Ectodermal cell (in vitro differentiated cells): ENCODE results near the gene NAA25. TPM values are rescaled to one million over a fixed set of nuclear protein-coding genes. Genes with fewer than 3 reads are reported as not detected.

Source experiments
- H3K27ac ChIP-seq: 2 replicates; pipeline ENCODE4 v1.7.0; 2013; ENCODE audit warnings: mild to moderate bottlenecking, low read depth, low read length; ENCODE audit not compliant: insufficient read depth, poor library complexity, severe bottlenecking
- H3K27me3 ChIP-seq: 2 replicates; pipeline ENCODE4 v1.7.0; 2013; ENCODE audit warnings: mild to moderate bottlenecking, low read length; ENCODE audit not compliant: insufficient read depth, control insufficient read depth, poor library complexity, severe bottlenecking
- H3K36me3 ChIP-seq: one replicate; pipeline ENCODE4 v1.7.0; 2013; ENCODE audit warnings: low read length; ENCODE audit not compliant: control insufficient read depth, insufficient read depth
- H3K4me1 ChIP-seq: one replicate; pipeline ENCODE4 v1.7.0; 2013; ENCODE audit warnings: low read length; ENCODE audit not compliant: control insufficient read depth, insufficient read depth
- H3K4me3 ChIP-seq: 2 replicates; pipeline ENCODE4 v1.7.0; 2013; ENCODE audit warnings: low read depth, low read length, control low read depth; ENCODE audit not compliant: insufficient read depth
- H3K9me3 ChIP-seq: 2 replicates; pipeline ENCODE4 v1.7.0; 2013; ENCODE audit warnings: mild to moderate bottlenecking, low read length, moderate library complexity; ENCODE audit not compliant: control insufficient read depth
- WGBS, 2 experiments: methylation state at CpG; one replicate each; pipeline ENCODE4 v1.1.7; 2013; ENCODE audit warnings: missing lambda C conversion rate in 2 of 2; 5-methylcytosine and 5-hydroxymethylcytosine counted together
- polyA plus RNA-seq, 4 experiments: library from polyadenylated mRNA; stranded (reverse); fragments of 50-300 nt; gene quantifications; one replicate each; pipeline ENCODE4 v1.2.3, GENCODE V29; 2013

The NAA25 gene
- 24.9 TPM for polyA plus RNA-seq (2013, experiment 1 of 4)
- 27.0 TPM for polyA plus RNA-seq (2013, experiment 2 of 4)
- polyA plus RNA-seq (2013, experiment 3 of 4), result 19.6 TPM
- 19.3 TPM for polyA plus RNA-seq (2013, experiment 4 of 4)

DNA sequence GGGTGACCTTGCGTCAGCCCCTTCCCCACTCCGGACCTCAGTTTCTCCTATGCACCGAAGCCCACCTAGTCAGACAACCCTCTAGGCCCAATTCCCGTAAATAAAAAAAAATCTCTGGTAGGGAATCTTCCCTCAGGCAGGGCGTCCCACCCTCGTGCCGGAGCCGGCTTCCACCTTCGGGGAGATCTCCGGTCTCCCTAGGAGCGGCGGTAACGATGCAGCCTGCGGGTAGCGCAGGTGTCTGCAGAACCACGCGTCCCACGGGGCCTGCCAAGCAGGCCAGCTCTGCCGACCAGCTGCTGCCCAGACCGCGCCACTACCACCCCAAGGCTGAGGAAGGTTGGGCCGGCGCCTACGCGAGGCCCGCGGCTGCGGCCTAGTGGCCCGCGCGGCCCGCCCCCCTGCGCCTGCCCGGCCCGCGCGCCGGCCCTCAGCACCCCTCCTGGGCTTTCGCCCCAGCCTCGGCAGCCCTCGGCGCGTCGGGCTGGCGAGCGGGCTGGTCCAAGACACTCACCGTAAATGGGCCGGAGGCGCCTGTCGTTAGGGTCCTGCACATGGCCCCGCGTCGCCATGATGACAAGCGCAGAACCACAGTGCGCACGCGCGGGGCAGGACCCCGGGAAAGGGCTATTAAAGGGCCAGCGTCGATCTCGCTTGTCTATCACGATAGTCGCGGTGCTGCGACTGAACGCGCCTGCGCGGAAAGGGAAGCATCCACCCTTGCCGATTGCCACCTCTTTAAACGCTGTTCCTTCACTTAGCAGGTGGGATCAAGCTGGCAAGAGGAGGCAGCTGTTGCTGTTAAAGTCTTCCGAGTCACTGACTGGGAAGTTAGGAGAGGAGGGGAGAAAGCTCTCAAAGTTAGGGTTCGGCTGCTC lies at the start of gene NAA25:
TSS of gene NAA25 (minus strand) at position 582 of the 878 bp plus-strand sequence. CDS start at position 572, 10 bp downstream.
- no peaks in the 10 kb centered on the region for H3K36me3 ChIP-seq
- 0% methylated on average over 74 of the region's 74 CpGs for WGBS, 2 experiments

GRCh38 chr12:112153893-112154219 lies 45.3 kb upstream of the NAA25 start:
- Histone ChIP-seq H3K9me3 (no peaks in the 10 kb centered on the region), H3K4me1 (no peaks in the 10 kb centered on the region), H3K36me3 (peaks cover 36% of the 10 kb centered on the region), H3K27ac (no peak overlapping the region), H3K4me3 (no peak overlapping the region), H3K27me3 (no peaks in the 10 kb centered on the region)
- WGBS, 2 experiments, result 94 to 95% methylated on average over 7 to 8 of the region's 8 CpGs

More for the DNA sequence above, at the start of gene NAA25:
- Histone ChIP-seq H3K4me1 (peaks cover 7% of the 10 kb centered on the region), H3K27me3 (no peaks in the 10 kb centered on the region), H3K4me3 (peak within 1 kb of the TSS; percentile 50), H3K9me3 (no peaks in the 10 kb centered on the region), H3K27ac (peak within 1 kb of the TSS; percentile 89)

GRCh38 chr12:112153181-112153892 lies 44.8 kb upstream of the NAA25 start:
- H3K4me3 ChIP-seq, result no peak overlapping the region
- WGBS, 2 experiments, result 95 to 99% methylated on average over 11 of the region's 11 CpGs
- H3K27ac ChIP-seq, result no peak overlapping the region
- H3K9me3 ChIP-seq, result no peaks in the 10 kb centered on the region
- H3K36me3 ChIP-seq, result peaks cover 37% of the 10 kb centered on the region
- no peaks in the 10 kb centered on the region for H3K4me1 ChIP-seq
- no peaks in the 10 kb centered on the region for H3K27me3 ChIP-seq

DNA sequence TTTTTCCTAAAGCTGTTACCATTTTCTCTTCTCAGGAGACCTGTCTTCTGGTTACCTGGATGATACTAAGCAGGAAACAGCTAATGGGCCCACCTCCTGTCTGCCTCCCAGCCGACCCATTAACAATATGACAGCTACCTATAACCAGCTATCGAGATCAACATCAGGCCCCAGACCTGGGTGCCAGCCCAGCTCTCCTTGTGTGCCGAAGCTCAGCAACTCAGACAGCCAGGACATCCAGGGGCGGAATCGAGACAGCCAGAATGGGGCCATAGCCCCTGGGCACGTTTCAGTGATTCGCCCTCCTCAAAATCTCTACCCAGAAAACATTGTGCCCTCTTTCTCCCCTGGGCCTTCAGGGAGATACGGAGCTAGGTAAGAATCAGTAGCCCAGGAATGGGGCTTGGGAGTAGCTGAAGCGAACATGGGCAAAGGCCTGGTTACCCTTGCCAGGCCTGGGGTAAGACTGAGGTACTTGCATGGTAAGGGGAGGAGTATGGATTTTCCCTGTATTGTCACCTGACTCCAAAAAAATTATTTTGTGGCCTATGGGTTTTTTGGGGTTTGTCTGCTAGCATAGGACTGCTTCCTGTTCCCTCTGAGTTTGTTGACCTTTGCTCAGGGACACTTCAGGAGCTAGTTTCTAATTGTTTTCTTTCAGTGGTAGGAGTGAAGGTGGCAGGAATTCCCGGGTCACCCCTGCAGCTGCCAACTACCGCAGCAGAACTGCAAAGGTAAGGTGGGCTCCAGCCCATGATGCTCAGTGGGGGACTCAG lies 43.4 kb upstream of the NAA25 start:
- Histone ChIP-seq H3K9me3 (no peaks in the 10 kb centered on the region), H3K27me3 (no peaks in the 10 kb centered on the region), H3K36me3 (peaks cover 46% of the 10 kb centered on the region), H3K4me3 (no peak overlapping the region), H3K27ac (no peak overlapping the region), H3K4me1 (no peaks in the 10 kb centered on the region)
- 95 to 96% methylated on average over 11 of the region's 11 CpGs for WGBS, 2 experiments

DNA sequence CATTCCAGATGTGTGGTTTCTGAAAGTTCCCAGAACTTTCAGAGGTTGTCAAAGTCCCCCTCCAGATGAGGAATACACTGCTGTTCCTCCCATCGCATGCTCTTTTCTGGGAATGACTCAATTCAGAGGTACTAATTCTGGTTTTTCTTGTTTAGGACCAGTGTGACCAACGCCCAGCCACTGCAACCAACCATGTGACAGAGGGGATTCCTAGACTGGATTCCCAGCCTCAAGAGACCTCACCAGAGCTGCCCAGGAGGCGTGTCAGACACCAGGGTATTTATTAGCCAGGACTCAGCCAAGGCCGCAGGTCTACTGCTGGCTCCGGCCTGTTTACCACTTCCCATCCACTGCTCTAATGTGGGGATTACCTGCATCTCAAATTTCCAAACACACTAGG lies 41.0 kb upstream of the NAA25 start:
- 93 to 95% methylated on average over 5 of the region's 5 CpGs for WGBS, 2 experiments
- H3K9me3 ChIP-seq, result no peaks in the 10 kb centered on the region
- no peaks in the 10 kb centered on the region for H3K4me1 ChIP-seq
- peaks cover 62% of the 10 kb centered on the region for H3K36me3 ChIP-seq
- H3K27ac ChIP-seq, result no peak overlapping the region
- H3K4me3 ChIP-seq, result no peak overlapping the region
- H3K27me3 ChIP-seq, result no peaks in the 10 kb centered on the region

GRCh38 chr12:112148031-112148513 lies 39.5 kb upstream of the NAA25 start:
- Histone ChIP-seq H3K9me3 (no peaks in the 10 kb centered on the region), H3K4me1 (no peaks in the 10 kb centered on the region), H3K27ac (no peak overlapping the region), H3K36me3 (peaks cover 66% of the 10 kb centered on the region), H3K4me3 (no peak overlapping the region), H3K27me3 (no peaks in the 10 kb centered on the region)
- 94 to 96% methylated on average over 3 of the region's 3 CpGs for WGBS, 2 experiments

- no peaks in the 10 kb centered on the region for H3K4me1 ChIP-seq
- no peaks in the 10 kb centered on the region for H3K9me3 ChIP-seq
- no peak overlapping the region for H3K4me3 ChIP-seq
- H3K27me3 ChIP-seq, result no peaks in the 10 kb centered on the region
- H3K36me3 ChIP-seq, result peaks cover 53% of the 10 kb centered on the region
- H3K27ac ChIP-seq, result no peak overlapping the region
- 79 to 100% methylated on average over 1 of the region's 1 CpG for WGBS, 2 experiments
These were observed 37.5 kb upstream of the NAA25 start for GRCh38 chr12:112146123-112146522.

DNA sequence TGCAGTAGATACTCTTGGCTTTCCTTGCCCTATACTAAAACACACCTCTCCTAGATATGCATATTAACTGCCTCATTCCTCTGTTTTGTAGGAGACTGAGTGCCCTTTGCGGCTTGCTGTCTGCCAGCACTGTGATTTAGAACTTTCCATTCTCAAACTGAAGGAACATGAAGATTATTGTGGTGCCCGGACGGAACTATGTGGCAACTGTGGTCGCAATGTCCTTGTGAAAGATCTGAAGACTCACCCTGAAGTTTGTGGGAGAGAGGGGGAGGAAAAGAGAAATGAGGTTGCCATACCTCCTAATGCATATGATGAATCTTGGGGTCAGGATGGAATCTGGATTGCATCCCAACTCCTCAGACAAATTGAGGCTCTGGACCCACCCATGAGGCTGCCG lies 32.1 kb upstream of the NAA25 start:
- Histone ChIP-seq H3K9me3 (no peaks in the 10 kb centered on the region), H3K27ac (no peak overlapping the region), H3K4me1 (no peaks in the 10 kb centered on the region), H3K27me3 (no peaks in the 10 kb centered on the region), H3K36me3 (peaks cover 29% of the 10 kb centered on the region), H3K4me3 (no peak overlapping the region)
- WGBS, 2 experiments, result 94 to 98% methylated on average over 5 of the region's 5 CpGs

GRCh38 chr12:112134731-112135130 lies 26.1 kb upstream of the NAA25 start:
- no peaks in the 10 kb centered on the region for H3K27me3 ChIP-seq
- no peak overlapping the region for H3K27ac ChIP-seq
- WGBS, 2 experiments, result 95 to 99% methylated on average over 2 to 3 of the region's 3 CpGs
- H3K9me3 ChIP-seq, result no peaks in the 10 kb centered on the region
- no peaks in the 10 kb centered on the region for H3K4me1 ChIP-seq
- no peak overlapping the region for H3K4me3 ChIP-seq
- H3K36me3 ChIP-seq, result peaks cover 5% of the 10 kb centered on the region
